GM18858 (cell line): ENCODE measurements around the gene GDF11.
"Not testable (repeated sequence)": the region's sequence is repeated elsewhere in the genome, so short reads cannot be mapped to it uniquely, and the experiment has no call there.

ENCODE experiments used
- ATAC-seq: cut with Tn5 transposase; IDR thresholded peaks from one replicate; pipeline ENCODE4 v1.9.1; 2021; ENCODE audit not compliant: unreplicated experiment

Gene GDF11

GRCh38 chr12:55738123-55739024 lies 4.5 kb upstream of the GDF11 start:
- ATAC-seq: peak; percentile 77

DNA sequence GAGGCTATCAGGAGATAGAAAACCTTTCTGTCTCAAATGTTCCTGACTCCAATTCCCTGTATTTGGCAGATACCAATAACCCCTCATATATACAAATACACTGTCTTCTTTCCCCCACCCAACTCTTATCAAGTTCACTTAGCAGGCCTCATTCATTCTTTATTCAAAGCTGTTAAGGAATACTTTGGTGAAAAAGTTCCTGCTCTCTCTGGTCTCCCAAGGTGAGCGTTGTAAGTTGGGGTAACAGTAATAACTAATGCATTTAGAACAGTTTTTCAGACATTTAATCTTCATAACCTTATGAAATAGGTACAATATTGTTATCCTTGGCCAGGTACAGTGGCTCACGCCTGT lies 3.9 kb upstream of the GDF11 start:
- ATAC-seq: no peak

GRCh38 chr12:55741931-55742680 lies 816 bp upstream of the GDF11 start:
- ATAC-seq: no peak

DNA sequence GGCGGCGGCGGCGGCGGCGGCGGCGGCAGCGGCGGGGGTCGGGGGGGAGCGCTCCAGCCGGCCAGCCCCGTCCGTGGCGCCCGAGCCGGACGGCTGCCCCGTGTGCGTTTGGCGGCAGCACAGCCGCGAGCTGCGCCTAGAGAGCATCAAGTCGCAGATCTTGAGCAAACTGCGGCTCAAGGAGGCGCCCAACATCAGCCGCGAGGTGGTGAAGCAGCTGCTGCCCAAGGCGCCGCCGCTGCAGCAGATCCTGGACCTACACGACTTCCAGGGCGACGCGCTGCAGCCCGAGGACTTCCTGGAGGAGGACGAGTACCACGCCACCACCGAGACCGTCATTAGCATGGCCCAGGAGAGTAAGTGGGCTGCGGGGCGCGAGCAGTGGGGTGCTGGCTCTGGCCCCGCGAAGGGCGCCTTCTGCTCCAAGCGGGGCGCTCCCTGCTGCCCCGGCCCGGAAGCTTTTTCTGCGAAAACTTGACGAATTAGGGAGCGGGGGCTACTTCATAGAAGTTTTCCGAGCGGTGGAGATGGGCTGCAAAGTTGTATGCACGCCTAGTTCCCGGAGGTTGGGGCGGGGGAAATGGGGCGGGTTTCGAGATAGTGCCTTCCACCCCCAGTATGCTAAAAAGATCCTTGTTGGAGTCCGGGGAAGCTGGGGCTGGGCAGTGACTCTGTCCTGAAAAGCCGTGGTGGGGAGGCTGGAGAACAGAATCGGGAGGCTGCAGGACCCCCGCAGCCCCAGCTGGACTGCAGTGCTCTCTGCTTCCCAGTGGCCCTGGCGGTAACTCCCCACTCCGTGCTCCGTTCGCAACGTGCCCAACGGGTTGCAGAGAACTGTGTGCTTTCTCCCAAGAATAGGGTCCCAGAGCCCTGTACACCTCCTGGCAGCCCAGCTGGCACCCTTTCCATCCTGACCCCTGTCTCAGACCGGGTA lies 751 bp downstream of the GDF11 start:
- ATAC-seq: no peak

- ATAC-seq: no peak
These were observed 1.6 kb downstream of the GDF11 start for GRCh38 chr12:55744340-55745030.

DNA sequence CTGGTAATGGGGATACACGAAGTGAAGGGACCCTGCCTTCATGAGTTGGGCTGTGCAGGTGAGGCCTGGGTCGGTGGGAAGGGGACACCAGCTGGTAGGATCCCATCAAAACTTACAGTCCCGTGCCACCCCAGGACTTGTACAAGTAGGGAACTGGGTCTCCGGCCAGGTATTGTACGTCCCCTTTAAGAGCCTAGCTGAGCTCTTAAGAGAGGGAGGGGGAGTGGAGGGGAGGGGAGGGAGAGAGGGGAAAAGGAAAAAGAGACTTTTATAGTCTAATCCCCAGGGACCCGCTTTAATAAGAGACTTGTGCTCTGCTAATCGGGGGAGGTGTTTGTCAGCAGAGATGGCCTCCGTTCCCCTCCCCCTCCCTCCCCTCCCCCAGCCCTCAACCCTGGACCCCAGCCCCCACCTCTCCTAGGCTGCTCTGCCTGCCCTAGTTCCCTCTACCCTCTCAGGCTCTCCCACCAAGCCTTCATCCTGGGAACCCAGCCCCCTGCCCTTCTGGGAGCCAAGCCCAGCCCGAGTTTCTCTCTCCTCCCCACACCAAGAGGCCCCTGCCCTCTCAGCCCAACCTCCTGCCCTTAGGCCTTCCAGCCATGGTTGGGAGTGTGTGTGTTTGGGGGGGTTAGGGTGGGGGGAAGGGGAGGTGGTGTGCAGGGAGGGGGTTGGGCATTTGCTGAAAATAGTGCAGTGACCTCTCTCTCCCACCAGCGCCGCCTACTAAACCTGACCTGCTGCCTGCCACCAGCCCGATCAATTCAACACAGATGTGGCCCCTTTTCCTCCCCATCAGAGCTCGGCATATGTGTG lies 2.6 kb downstream of the GDF11 start:
- ATAC-seq: no peak

GRCh38 chr12:55746174-55746912 lies 3.4 kb downstream of the GDF11 start:
- ATAC-seq: no peak

- no peak for ATAC-seq
These were observed 4.0 kb downstream of the GDF11 start for GRCh38 chr12:55746913-55747231.

DNA sequence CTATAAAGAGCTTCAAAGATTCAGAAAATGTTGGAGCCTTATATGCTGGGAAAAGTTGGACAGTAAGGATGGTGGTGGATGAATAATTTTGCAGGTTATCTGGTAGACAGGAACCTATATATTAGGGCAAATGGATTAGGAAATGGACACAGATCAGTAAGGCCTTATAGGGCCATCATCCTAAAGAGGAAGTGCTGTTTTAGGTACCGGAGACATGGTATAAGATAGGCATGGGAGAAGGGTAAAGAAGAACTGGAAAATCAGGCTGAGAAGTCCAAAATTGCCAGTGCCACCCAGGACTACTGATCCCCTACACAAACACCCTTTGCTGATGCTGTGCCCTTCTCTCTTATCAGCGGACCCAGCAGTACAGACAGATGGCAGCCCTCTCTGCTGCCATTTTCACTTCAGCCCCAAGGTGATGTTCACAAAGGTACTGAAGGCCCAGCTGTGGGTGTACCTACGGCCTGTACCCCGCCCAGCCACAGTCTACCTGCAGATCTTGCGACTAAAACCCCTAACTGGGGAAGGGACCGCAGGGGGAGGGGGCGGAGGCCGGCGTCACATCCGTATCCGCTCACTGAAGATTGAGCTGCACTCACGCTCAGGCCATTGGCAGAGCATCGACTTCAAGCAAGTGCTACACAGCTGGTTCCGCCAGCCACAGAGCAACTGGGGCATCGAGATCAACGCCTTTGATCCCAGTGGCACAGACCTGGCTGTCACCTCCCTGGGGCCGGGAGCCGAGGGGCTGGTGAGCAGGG lies 5.5 kb downstream of the GDF11 start:
- ATAC-seq: no peak

DNA sequence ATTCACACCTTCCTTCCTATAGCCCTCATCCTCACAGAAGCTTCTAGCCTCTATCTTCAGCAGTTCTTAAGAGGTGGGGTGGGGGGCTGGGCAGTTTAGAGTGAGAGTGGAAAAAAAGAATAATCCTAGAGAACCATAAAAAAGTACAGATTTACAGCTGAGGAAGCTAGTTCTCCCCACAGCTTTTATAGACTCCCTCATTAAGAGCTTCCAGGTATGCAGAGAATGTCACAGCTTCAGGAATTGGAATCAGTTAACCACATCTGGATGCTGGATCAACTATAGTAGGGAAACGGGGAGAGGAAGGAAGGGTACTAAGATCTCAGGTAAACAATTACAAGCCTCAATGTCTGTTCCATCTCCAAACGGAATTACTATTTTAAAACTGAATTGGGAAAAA lies 12.3 kb downstream of the GDF11 start:
- no peak for ATAC-seq

GRCh38 chr12:55757701-55758100 lies 14.8 kb downstream of the GDF11 start:
- ATAC-seq: no peak

DNA sequence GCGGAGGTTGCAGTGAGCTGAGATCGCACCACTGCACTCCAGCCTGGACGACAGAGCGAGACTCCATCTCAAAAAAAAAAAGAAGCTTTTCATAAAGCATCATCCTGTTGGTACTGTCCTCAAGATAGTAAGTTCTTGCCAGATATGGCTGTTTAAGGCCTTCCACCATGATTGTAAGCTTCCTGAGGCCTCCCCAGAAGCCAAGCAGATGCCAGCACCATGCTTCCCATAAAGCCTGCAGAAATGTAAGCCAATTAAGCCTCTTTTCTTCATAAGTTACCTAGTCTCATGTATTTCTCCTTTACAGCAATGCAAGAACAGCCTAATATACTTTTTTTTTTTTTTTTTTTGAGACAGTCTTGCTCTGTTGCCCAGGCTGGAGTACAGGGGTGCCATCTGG lies 15.7 kb downstream of the GDF11 start:
- not testable (repeated sequence) for ATAC-seq

DNA sequence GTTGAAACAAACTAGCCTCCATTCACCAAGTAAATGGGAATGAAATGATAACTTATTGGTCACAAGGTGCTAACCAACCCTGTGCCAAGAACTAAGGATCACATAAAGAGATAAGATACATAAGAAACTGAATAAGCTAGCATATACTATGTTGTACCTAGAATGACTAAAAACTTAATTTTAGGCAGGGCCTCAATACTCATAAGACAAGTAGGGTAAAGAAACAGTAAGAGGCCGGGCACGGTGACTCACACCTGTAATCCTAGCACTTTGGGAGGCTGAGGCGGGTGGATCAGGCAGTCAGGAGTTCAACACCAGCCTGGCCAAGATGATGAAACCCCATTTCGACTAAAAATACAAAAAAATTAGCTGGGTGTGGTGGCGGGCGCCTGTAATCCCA lies 17.7 kb downstream of the GDF11 start:
- no peak for ATAC-seq

- no peak for ATAC-seq
These were observed 19.7 kb downstream of the GDF11 start for GRCh38 chr12:55762646-55763045.

- no peak for ATAC-seq
These were observed 22.9 kb downstream of the GDF11 start for GRCh38 chr12:55765736-55766290.

GRCh38 chr12:55767156-55767555 lies 24.2 kb downstream of the GDF11 start:
- ATAC-seq: no peak

GRCh38 chr12:55771736-55772135 lies 28.8 kb downstream of the GDF11 start:
- no peak for ATAC-seq

DNA sequence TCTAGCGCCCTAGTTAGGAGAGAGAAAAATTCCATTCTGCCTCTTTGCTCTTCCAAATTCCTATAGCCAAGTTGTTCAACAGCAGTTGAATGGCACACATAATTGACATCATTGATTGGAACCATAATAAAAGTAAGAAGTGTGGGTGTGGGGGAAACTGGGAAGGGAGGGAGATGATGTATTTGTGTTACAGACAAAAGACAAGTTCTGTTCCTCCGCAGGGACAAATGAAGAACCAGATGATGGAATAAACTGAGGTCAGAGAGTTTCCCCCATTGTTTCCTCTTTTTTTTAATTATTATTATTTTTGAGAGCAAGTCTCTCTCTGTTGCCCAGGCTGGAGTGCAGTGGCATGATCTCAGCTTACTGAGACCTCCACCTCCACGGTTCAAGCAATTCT lies 34.9 kb downstream of the GDF11 start:
- no peak for ATAC-seq
